Kidney epithelial cell (primary cell): ENCODE measurements around the gene OGFR. TPM values are rescaled to one million over a fixed set of nuclear protein-coding genes. Genes with fewer than 3 reads are reported as not detected.

Source experiments
- DNase-seq: peaks from one replicate; pipeline ENCODE4 v3.0.0-alpha.2; 2010; ENCODE audit warnings: low read depth
- H3K27me3 ChIP-seq: 2 replicates; pipeline ENCODE4 v1.6.0; 2011; ENCODE audit warnings: low read length; ENCODE audit not compliant: control insufficient read depth, insufficient read depth
- H3K36me3 ChIP-seq: 2 replicates; pipeline ENCODE4 v1.5.1; 2011; ENCODE audit warnings: low read length; ENCODE audit not compliant: control insufficient read depth, insufficient read depth
- H3K4me3 ChIP-seq: 2 replicates; pipeline ENCODE4 v1.5.1; 2011; ENCODE audit warnings: low read depth, mild to moderate bottlenecking, control low read depth, low read length
- total RNA-seq: library from RNA; depleted of rRNA; stranded (reverse); fragments of >200 nt; gene quantifications from 2 replicates; pipeline ENCODE4 v1.2.3, GENCODE V29; 2015
- TF ChIP-seq, protein P1 (sequence below): IDR thresholded peaks from 2 replicates; pipeline ENCODE4 v1.5.1; 2011; ENCODE audit warnings: mild to moderate bottlenecking, moderate library complexity, low read length, control low read depth, inconsistent platforms; ENCODE audit not compliant: insufficient read depth, poor library complexity, severe bottlenecking

Gene OGFR
- total RNA-seq, 1 donor from 2014 or later, result 61.3 TPM

DNA sequence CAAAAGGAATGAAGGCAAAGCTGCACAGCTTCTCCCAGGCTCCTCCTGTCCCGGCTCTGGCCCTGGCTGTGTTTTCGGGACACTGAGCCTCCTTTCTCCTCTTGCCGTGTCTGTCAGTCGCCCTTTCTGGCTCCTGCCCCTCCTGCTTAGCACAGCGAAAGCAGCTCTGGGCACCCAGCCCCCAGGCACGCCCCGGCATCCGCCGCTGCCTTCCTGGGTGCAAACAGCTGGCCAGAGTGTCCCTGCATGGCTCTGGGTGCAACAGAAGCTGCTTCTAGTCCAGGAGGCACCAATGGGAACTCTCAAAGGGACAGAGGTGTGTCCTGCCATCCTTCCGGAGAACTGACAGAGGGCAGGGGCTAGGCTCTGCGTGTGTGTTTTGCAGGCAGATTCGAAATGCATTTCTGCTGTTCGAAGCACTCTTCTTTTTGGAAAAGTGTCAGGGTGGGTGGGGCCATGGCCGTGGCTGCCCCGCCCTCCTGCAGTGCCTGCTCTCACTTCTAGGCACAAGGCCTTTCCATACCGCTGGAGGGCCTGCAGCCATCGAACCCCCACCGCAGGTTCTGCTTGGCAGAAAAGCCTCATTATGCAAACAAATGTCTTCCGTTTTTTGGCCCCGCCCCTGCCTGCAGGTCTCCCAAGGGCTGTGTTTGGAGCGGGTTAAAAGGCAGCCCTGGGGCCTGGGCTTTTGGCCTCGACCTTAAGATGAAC, 27.7 kb downstream of the OGFR start:
- TF ChIP-seq, protein P1, sequence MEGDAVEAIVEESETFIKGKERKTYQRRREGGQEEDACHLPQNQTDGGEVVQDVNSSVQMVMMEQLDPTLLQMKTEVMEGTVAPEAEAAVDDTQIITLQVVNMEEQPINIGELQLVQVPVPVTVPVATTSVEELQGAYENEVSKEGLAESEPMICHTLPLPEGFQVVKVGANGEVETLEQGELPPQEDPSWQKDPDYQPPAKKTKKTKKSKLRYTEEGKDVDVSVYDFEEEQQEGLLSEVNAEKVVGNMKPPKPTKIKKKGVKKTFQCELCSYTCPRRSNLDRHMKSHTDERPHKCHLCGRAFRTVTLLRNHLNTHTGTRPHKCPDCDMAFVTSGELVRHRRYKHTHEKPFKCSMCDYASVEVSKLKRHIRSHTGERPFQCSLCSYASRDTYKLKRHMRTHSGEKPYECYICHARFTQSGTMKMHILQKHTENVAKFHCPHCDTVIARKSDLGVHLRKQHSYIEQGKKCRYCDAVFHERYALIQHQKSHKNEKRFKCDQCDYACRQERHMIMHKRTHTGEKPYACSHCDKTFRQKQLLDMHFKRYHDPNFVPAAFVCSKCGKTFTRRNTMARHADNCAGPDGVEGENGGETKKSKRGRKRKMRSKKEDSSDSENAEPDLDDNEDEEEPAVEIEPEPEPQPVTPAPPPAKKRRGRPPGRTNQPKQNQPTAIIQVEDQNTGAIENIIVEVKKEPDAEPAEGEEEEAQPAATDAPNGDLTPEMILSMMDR, result no peak
- Histone ChIP-seq H3K27me3 (peaks cover 12% of the 10 kb centered on the region), H3K36me3 (no peaks in the 10 kb centered on the region), H3K4me3 (no peak overlapping the region)
- DNase-seq, result no peak

DNA sequence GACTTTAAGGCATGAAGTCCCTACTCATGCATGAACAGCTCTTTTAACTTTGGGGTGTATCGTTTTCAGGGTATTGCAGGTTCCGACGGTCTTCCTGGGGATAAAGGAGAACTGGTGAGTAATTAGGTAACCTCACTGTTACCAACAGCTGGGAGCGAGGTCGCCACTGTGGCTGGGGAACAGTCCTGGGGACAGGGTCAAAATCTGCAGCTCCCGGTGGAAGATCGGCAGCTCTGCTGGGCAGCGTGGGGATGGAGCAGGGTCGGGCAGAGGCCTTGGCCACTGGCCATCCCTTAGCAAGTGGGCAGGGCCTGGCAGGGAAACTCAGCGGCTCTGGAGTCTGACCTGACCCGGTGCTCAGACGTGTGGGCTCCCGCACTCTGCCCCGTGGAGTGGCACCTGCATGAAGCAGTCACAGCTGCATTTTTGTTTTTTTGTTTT, 28.3 kb downstream of the OGFR start:
- no peak overlapping the region for H3K4me3 ChIP-seq
- no peak for DNase-seq
- peaks cover 8% of the 10 kb centered on the region for H3K27me3 ChIP-seq
- TF ChIP-seq, protein P1, result no peak
- no peaks in the 10 kb centered on the region for H3K36me3 ChIP-seq

DNA sequence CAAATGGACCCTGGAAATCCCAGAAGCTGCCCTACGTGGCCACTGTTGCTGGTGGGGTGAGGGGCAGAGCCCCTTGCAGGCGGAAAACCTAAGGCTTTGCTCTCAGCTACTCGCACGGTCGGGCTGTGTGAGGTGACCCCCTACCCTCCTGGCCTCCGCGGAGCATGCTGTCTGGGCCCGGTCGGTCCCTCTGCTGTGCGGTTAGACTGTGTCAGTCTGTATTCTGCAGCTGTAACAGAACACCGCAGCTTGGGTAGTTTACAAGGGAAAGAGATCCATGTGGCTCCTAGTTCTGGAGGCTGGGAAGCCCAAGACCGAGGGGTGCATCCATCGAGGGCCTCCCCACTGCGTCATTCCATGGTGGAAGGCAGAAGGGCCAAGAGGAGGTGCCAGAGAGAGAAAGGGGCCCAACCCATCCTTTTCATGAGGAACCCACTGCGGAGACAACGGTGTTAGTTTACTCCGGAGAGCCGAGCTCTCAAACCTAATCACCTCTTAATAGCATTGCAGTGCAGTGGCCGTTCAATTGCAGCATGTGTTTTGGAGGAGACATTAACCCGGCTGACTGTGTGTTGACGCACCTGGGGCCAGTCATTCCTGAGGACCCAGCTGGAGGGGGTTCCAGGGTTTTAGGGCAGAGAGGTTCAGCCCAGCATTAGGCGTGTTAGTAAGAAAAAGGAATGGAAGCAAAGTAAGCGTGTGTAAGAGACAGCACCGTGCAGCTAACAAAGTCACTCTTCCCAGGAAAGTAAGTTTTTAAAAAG, 30.5 kb downstream of the OGFR start:
- peaks cover 8% of the 10 kb centered on the region for H3K27me3 ChIP-seq
- TF ChIP-seq, protein P1, result no peak
- no peak for DNase-seq
- H3K4me3 ChIP-seq, result no peak overlapping the region
- no peaks in the 10 kb centered on the region for H3K36me3 ChIP-seq

DNA sequence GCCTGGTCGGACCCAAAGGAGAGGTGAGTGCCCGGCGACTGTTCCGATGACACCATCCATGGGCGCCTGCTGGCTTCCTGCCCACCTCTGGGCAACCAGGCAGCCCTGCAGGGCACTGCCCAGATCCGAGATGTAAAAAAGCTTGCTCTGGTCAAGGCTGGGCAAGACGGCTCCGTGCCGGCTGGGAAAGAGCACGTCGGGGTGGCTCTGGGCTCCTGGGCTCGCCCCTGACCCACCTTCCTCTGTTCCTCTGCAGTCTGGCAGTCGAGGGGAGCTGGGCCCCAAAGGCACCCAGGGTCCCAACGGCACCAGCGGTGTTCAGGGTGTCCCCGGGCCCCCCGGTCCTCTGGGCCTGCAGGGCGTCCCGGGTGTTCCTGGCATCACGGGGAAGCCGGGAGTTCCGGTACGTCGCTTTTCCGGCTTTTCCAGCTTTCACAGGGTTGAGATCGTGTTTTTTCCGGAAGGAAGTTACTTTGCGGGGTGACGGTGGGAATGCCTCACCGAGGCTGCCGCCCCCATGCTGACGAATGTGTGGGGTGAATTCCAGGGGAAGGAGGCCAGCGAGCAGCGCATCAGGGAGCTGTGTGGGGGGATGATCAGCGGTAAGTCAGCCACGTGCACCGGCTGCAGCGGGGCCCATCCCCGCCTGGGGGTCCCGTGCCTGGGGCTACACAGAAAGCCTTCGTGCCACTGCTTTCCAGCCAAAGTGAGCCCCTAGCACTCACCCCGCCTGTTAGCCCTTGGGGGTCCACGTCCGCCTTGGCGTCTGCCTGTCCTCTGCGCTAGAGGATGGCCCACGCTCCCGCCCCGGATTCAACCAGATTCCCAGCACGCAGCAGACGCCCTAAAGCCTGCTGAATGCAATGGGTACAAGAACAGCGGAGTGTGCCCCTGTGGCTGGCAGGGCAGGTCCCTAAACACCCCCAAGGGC, 31.6 kb downstream of the OGFR start:
- DNase-seq, result no peak
- H3K4me3 ChIP-seq, result peak overlapping the region; percentile 4
- no peaks in the 10 kb centered on the region for H3K36me3 ChIP-seq
- H3K27me3 ChIP-seq, result peaks cover 8% of the 10 kb centered on the region
- TF ChIP-seq, protein P1, result no peak

DNA sequence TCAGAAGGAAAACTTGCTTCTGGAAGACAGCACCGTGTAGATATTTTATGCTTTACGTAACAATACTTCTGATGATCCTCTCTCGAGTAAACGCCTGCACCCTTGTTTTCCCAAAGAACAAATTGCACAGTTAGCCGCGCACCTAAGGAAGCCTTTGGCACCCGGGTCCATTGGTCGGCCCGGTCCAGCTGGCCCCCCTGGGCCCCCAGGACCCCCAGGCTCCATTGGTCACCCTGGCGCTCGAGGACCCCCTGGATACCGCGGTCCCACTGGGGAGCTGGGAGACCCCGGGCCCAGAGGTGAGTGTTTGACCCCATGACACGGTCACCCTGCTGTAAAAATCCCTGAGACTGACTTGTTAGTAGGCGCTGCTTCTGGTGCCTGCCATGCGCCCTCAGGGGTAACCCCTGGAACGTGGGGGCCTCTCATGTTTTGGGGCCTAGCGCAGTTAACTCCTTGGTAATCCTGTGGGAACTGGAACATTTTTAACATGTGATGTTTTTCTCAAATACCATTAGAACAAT, 32.4 kb downstream of the OGFR start:
- no peak for DNase-seq
- no peak overlapping the region for H3K4me3 ChIP-seq
- TF ChIP-seq, protein P1, result no peak

More for the DNA sequence above, 32.4 kb downstream of the OGFR start:
- no peaks in the 10 kb centered on the region for H3K36me3 ChIP-seq
- H3K27me3 ChIP-seq, result peaks cover 8% of the 10 kb centered on the region
